ENCODE measurements around the gene RPL22L1.
"Not testable (repeated sequence)": the region's sequence is repeated elsewhere in the genome, so short reads cannot be mapped to it uniquely, and the experiment has no call there.

Gene RPL22L1

GRCh38 chr3:170869645-170870593 lies at the start of gene RPL22L1:
Gene RPL22L1, minus strand, starts transcription at chr3:170870195. Its CDS starts 28 bp downstream, at chr3:170870167.
- Mint-ChIP-seq H3K4me1 (peaks cover 17% of the 10 kb centered on the region), H3K27ac (peak within 1 kb of the TSS; percentile 99), H3K36me3 (peaks cover 33% of the 10 kb centered on the region), H3K4me3 (peak within 1 kb of the TSS; percentile 97), H3K27me3 (no peaks in the 10 kb centered on the region), H3K9me3 (no peaks in the 10 kb centered on the region)

- H3K36me3 Mint-ChIP-seq, result peaks cover 9% of the 10 kb centered on the region
- H3K27me3 Mint-ChIP-seq, result peaks cover 14% of the 10 kb centered on the region
- peaks cover 21% of the 10 kb centered on the region for H3K9me3 Mint-ChIP-seq
- H3K27ac Mint-ChIP-seq, result no peak overlapping the region
- no peaks in the 10 kb centered on the region for H3K4me1 Mint-ChIP-seq
- no peak overlapping the region for H3K4me3 Mint-ChIP-seq
Observed at GRCh38 chr3:170918715-170919114, 48.7 kb upstream of the RPL22L1 start.

GRCh38 chr3:170914690-170915089 lies 44.7 kb upstream of the RPL22L1 start:
- H3K4me1 Mint-ChIP-seq, result no peaks in the 10 kb centered on the region
- H3K27me3 Mint-ChIP-seq, result peaks cover 4% of the 10 kb centered on the region
- no peak overlapping the region for H3K4me3 Mint-ChIP-seq

GRCh38 chr3:170914212-170914611 lies 44.2 kb upstream of the RPL22L1 start:
- peaks cover 4% of the 10 kb centered on the region for H3K27me3 Mint-ChIP-seq
- no peak overlapping the region for H3K27ac Mint-ChIP-seq
- H3K9me3 Mint-ChIP-seq, result peaks cover 13% of the 10 kb centered on the region
- H3K4me1 Mint-ChIP-seq, result no peaks in the 10 kb centered on the region
- peaks cover 7% of the 10 kb centered on the region for H3K36me3 Mint-ChIP-seq
- no peak overlapping the region for H3K4me3 Mint-ChIP-seq

More at GRCh38 chr3:170914690-170915089, 44.7 kb upstream of the RPL22L1 start:
- Mint-ChIP-seq H3K9me3 (peaks cover 9% of the 10 kb centered on the region), H3K27ac (no peak overlapping the region), H3K36me3 (peaks cover 9% of the 10 kb centered on the region)

- H3K36me3 Mint-ChIP-seq, result no peaks in the 10 kb centered on the region
- peaks cover 5% of the 10 kb centered on the region for H3K9me3 Mint-ChIP-seq
- H3K4me1 Mint-ChIP-seq, result peaks cover 9% of the 10 kb centered on the region
- H3K4me3 Mint-ChIP-seq, result no peak overlapping the region
- no peak overlapping the region for H3K27ac Mint-ChIP-seq
- H3K27me3 Mint-ChIP-seq, result no peaks in the 10 kb centered on the region
Observed at GRCh38 chr3:170911051-170911450, 41.1 kb upstream of the RPL22L1 start.

- H3K27ac Mint-ChIP-seq, result no peak overlapping the region
- no peak overlapping the region for H3K4me3 Mint-ChIP-seq
- peaks cover 2% of the 10 kb centered on the region for H3K36me3 Mint-ChIP-seq
- peaks cover 14% of the 10 kb centered on the region for H3K4me1 Mint-ChIP-seq
- H3K9me3 Mint-ChIP-seq, result peaks cover 5% of the 10 kb centered on the region
- H3K27me3 Mint-ChIP-seq, result no peaks in the 10 kb centered on the region
Observed at GRCh38 chr3:170910542-170910941, 40.5 kb upstream of the RPL22L1 start.

GRCh38 chr3:170909129-170909903 lies 39.3 kb upstream of the RPL22L1 start:
- H3K4me3 Mint-ChIP-seq, result peak overlapping the region; percentile 54
- no peak overlapping the region for H3K27ac Mint-ChIP-seq
- peaks cover 5% of the 10 kb centered on the region for H3K9me3 Mint-ChIP-seq
- H3K4me1 Mint-ChIP-seq, result peaks cover 16% of the 10 kb centered on the region
- H3K27me3 Mint-ChIP-seq, result no peaks in the 10 kb centered on the region
- peaks cover 2% of the 10 kb centered on the region for H3K36me3 Mint-ChIP-seq

- Mint-ChIP-seq H3K27ac (peak within 1 kb of the TSS; percentile 86), H3K36me3 (peaks cover 2% of the 10 kb centered on the region), H3K9me3 (peaks cover 5% of the 10 kb centered on the region), H3K4me3 (peak within 1 kb of the TSS; percentile 97), H3K27me3 (no peaks in the 10 kb centered on the region), H3K4me1 (peaks cover 16% of the 10 kb centered on the region)
Observed at GRCh38 chr3:170908235-170909116, 38.5 kb upstream of the RPL22L1 start, which contains the start of gene EIF5A2. Gene EIF5A2, minus strand, starts transcription at chr3:170908637. Its CDS starts 831 bp downstream, at chr3:170907806.

- H3K27ac Mint-ChIP-seq, result no peak overlapping the region
- H3K27me3 Mint-ChIP-seq, result no peaks in the 10 kb centered on the region
- peak overlapping the region; percentile 97 for H3K4me3 Mint-ChIP-seq
- H3K9me3 Mint-ChIP-seq, result peaks cover 5% of the 10 kb centered on the region
- H3K36me3 Mint-ChIP-seq, result peaks cover 2% of the 10 kb centered on the region
- H3K4me1 Mint-ChIP-seq, result peaks cover 16% of the 10 kb centered on the region
Observed at GRCh38 chr3:170907637-170908234, 37.7 kb upstream of the RPL22L1 start.

- Mint-ChIP-seq H3K27me3 (no peaks in the 10 kb centered on the region), H3K27ac (no peak overlapping the region), H3K4me3 (no peak overlapping the region), H3K36me3 (peaks cover 9% of the 10 kb centered on the region), H3K9me3 (peaks cover 5% of the 10 kb centered on the region), H3K4me1 (peaks cover 16% of the 10 kb centered on the region)
Observed at GRCh38 chr3:170905862-170906261, 35.9 kb upstream of the RPL22L1 start.

GRCh38 chr3:170903123-170903522 lies 33.1 kb upstream of the RPL22L1 start:
- no peaks in the 10 kb centered on the region for H3K9me3 Mint-ChIP-seq
- H3K27ac Mint-ChIP-seq, result no peak overlapping the region
- peaks cover 16% of the 10 kb centered on the region for H3K4me1 Mint-ChIP-seq
- peaks cover 16% of the 10 kb centered on the region for H3K36me3 Mint-ChIP-seq
- H3K4me3 Mint-ChIP-seq, result no peak overlapping the region
- H3K27me3 Mint-ChIP-seq, result no peaks in the 10 kb centered on the region

- Mint-ChIP-seq H3K36me3 (peaks cover 22% of the 10 kb centered on the region), H3K9me3 (no peaks in the 10 kb centered on the region), H3K27ac (no peak overlapping the region), H3K4me1 (no peaks in the 10 kb centered on the region), H3K27me3 (no peaks in the 10 kb centered on the region), H3K4me3 (no peak overlapping the region)
Observed at GRCh38 chr3:170899455-170899854, 29.5 kb upstream of the RPL22L1 start.

GRCh38 chr3:170897978-170898377 lies 28.0 kb upstream of the RPL22L1 start:
- peaks cover 22% of the 10 kb centered on the region for H3K36me3 Mint-ChIP-seq
- H3K27me3 Mint-ChIP-seq, result no peaks in the 10 kb centered on the region
- H3K4me1 Mint-ChIP-seq, result no peaks in the 10 kb centered on the region
- no peak overlapping the region for H3K27ac Mint-ChIP-seq
- no peaks in the 10 kb centered on the region for H3K9me3 Mint-ChIP-seq
- no peak overlapping the region for H3K4me3 Mint-ChIP-seq

GRCh38 chr3:170897199-170897598 lies 27.2 kb upstream of the RPL22L1 start:
- H3K36me3 Mint-ChIP-seq, result peaks cover 22% of the 10 kb centered on the region
- not testable (repeated sequence) for H3K27me3 Mint-ChIP-seq, H3K27ac Mint-ChIP-seq, H3K9me3 Mint-ChIP-seq, H3K4me3 Mint-ChIP-seq, H3K4me1 Mint-ChIP-seq

GRCh38 chr3:170896781-170897180 lies 26.8 kb upstream of the RPL22L1 start:
- Mint-ChIP-seq H3K9me3 (no peaks in the 10 kb centered on the region), H3K36me3 (peaks cover 19% of the 10 kb centered on the region), H3K27ac (no peak overlapping the region), H3K27me3 (no peaks in the 10 kb centered on the region), H3K4me1 (no peaks in the 10 kb centered on the region), H3K4me3 (no peak overlapping the region)

All from activated naive CD4-positive, alpha-beta T cell treated with anti-CD3 and anti-CD28 coated beads, Interleukin-2, amount 50 U/mL, for 24 hours (primary cell).